Progenitor cell of endocrine pancreas (in vitro differentiated cells): ENCODE data around the gene ERVH48-1. TPM values are rescaled to one million over a fixed set of nuclear protein-coding genes. Genes with fewer than 3 reads are reported as not detected.
A peak's percentile ranks its signal among the peaks of the same experiment; 100 is the strongest.
"Not testable (repeated sequence)": the region's sequence is repeated elsewhere in the genome, so short reads cannot be mapped to it uniquely, and the experiment has no call there.

ENCODE experiments used
- DNase-seq: peaks from one replicate; pipeline ENCODE4 v3.0.0; 2021; ENCODE audit warnings: low spot score; ENCODE audit not compliant: unreplicated experiment
- H3K27ac Mint-ChIP-seq: 2 replicates; pipeline ENCODE4 v1.8.0; 2021; ENCODE audit warnings: mild to moderate bottlenecking, moderate library complexity, mixed read lengths
- H3K27me3 Mint-ChIP-seq: 2 replicates; pipeline ENCODE4 v1.8.0; 2021; ENCODE audit warnings: mixed read lengths
- H3K36me3 Mint-ChIP-seq: 2 replicates; pipeline ENCODE4 v1.8.0; 2022; ENCODE audit warnings: mixed read lengths; ENCODE audit not compliant: insufficient read depth
- H3K4me1 Mint-ChIP-seq: 2 replicates; pipeline ENCODE4 v1.8.0; 2021; ENCODE audit warnings: low read depth, mixed read lengths
- H3K4me3 Mint-ChIP-seq: 2 replicates; pipeline ENCODE4 v1.8.0; 2021; ENCODE audit warnings: low read depth, mild to moderate bottlenecking, moderate library complexity, mixed read lengths
- H3K9me3 Mint-ChIP-seq: 2 replicates; pipeline ENCODE4 v1.8.0; 2021; ENCODE audit warnings: low read depth, mixed read lengths
- total RNA-seq: library from RNA; stranded (reverse); gene quantifications from 2 replicates; pipeline ENCODE4 v1.2.1, GENCODE V29; 2021
- TF ChIP-seq, protein P1 (sequence below): fragments of 200-600 bp; sonication (generic); IDR thresholded peaks from one replicate; pipeline ENCODE4 v1.5.0; 2021; ENCODE audit warnings: antibody characterized with exemption, mild to moderate bottlenecking; ENCODE audit not compliant: unreplicated experiment

ERVH48-1 gene
- total RNA-seq, 1 donor from 2014 or later: 0.91 TPM

DNA sequence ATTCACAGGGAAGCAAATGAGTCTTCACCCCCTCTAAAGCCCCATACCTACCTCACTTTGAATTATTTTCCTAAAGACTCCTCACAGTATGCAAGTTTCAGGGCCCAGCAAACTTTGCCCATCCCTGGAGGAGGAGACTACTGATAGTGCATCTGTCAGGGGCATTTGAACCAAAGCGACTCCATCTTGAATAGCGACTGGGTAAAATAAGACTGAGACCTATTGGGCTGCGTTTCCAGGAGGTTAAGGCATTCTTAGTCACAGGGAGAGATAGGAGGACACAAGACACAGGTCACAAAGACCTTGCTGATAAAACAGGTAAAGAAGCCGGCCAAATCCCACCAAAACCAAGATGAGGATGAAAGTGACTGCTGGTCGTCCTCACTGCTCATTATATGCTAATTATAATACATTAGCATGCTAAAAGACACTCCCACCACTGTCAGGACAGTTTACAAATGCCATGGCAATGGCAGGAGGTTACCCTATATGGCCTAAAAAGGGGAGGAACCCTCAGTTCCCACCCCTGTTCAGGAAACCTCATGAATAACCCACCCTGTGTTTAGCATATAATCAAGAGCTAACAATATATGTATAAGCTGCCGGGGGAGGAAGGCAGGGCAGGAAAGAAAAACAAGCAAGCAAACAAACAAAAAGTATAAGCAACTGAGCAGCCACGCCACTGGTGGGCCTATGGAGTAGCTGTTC, 45.7 kb upstream of the ERVH48-1 start:
- H3K4me3 Mint-ChIP-seq: no peak overlapping the region
- H3K27ac Mint-ChIP-seq: peak overlapping the region; percentile 92
- no peaks in the 10 kb centered on the region for H3K9me3 Mint-ChIP-seq
- DNase-seq: no peak
- no peaks in the 10 kb centered on the region for H3K36me3 Mint-ChIP-seq
- TF ChIP-seq, protein P1, sequence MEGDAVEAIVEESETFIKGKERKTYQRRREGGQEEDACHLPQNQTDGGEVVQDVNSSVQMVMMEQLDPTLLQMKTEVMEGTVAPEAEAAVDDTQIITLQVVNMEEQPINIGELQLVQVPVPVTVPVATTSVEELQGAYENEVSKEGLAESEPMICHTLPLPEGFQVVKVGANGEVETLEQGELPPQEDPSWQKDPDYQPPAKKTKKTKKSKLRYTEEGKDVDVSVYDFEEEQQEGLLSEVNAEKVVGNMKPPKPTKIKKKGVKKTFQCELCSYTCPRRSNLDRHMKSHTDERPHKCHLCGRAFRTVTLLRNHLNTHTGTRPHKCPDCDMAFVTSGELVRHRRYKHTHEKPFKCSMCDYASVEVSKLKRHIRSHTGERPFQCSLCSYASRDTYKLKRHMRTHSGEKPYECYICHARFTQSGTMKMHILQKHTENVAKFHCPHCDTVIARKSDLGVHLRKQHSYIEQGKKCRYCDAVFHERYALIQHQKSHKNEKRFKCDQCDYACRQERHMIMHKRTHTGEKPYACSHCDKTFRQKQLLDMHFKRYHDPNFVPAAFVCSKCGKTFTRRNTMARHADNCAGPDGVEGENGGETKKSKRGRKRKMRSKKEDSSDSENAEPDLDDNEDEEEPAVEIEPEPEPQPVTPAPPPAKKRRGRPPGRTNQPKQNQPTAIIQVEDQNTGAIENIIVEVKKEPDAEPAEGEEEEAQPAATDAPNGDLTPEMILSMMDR: no peak
- H3K4me1 Mint-ChIP-seq: peaks cover 25% of the 10 kb centered on the region
- no peaks in the 10 kb centered on the region for H3K27me3 Mint-ChIP-seq

DNA sequence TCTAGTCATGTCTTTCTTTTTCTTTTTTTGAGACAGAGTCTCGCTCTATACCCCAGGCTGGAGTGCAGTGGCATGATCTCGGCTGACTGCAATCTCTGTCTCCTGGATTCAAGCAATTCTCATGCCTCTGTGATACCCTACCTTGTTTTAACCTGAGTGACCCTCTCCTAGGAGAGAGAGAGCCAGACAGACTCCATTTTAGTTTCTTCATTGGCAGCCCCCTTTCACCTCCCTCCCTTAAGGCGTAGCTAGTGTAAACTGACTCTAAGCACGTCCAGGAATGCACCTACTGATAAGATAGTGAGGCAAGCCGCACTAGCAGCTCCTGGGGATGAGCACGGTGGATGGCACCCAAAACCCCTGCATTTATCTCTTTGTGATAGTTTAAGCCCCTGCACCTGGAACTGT, 43.8 kb upstream of the ERVH48-1 start:
- H3K9me3 Mint-ChIP-seq: no peaks in the 10 kb centered on the region
- H3K36me3 Mint-ChIP-seq: no peaks in the 10 kb centered on the region
- no peaks in the 10 kb centered on the region for H3K27me3 Mint-ChIP-seq
- no peak overlapping the region for H3K4me3 Mint-ChIP-seq
- peaks cover 22% of the 10 kb centered on the region for H3K4me1 Mint-ChIP-seq
- TF ChIP-seq, protein P1: no peak
- peak overlapping the region; percentile 81 for H3K27ac Mint-ChIP-seq
- DNase-seq: no peak

DNA sequence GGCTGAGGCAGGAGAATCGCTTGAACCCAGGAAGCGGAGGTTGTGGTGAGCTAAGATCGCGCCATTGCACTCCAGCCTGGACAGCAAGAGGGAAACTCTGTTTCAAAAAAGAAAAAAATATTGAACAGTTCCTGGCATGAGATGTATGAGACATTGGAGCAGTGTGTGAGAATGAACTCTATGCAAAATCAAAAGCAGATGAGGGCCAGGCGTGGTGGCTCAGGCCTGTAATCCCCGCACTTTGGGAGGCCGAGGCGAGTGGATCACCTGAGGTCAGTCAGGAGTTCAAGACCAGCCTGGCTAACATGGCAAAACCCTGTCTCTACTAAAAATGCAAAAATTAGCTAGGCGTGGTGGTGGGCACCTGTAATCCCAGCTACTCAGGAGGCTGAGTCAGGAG, 42.2 kb upstream of the ERVH48-1 start:
- not testable (repeated sequence) for H3K27ac Mint-ChIP-seq, H3K27me3 Mint-ChIP-seq, H3K4me3 Mint-ChIP-seq, H3K36me3 Mint-ChIP-seq, DNase-seq, H3K9me3 Mint-ChIP-seq
- peaks cover 17% of the 10 kb centered on the region for H3K4me1 Mint-ChIP-seq

DNA sequence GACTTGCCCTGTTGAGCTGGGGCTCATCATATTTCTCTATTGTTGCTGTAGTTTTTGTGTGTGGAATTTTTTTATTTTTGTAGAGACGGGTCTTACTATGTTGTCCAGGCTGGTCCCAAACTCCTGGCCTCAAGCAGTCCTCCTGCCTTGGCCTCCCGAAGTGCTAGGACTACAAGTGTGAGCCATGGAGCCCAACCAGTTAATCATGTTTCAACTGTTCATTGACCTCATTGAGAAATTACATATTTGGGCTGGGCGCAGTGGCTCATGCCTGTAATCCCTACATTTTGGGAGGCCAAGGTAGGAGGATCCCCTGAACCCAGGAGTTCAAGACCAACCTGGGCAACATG, 39.8 kb upstream of the ERVH48-1 start:
- H3K4me1 Mint-ChIP-seq: peaks cover 4% of the 10 kb centered on the region
- DNase-seq: no peak
- no peaks in the 10 kb centered on the region for H3K27me3 Mint-ChIP-seq
- TF ChIP-seq, protein P1: no peak
- H3K27ac Mint-ChIP-seq: no peak overlapping the region
- no peaks in the 10 kb centered on the region for H3K9me3 Mint-ChIP-seq
- no peak overlapping the region for H3K4me3 Mint-ChIP-seq
- no peaks in the 10 kb centered on the region for H3K36me3 Mint-ChIP-seq

DNA sequence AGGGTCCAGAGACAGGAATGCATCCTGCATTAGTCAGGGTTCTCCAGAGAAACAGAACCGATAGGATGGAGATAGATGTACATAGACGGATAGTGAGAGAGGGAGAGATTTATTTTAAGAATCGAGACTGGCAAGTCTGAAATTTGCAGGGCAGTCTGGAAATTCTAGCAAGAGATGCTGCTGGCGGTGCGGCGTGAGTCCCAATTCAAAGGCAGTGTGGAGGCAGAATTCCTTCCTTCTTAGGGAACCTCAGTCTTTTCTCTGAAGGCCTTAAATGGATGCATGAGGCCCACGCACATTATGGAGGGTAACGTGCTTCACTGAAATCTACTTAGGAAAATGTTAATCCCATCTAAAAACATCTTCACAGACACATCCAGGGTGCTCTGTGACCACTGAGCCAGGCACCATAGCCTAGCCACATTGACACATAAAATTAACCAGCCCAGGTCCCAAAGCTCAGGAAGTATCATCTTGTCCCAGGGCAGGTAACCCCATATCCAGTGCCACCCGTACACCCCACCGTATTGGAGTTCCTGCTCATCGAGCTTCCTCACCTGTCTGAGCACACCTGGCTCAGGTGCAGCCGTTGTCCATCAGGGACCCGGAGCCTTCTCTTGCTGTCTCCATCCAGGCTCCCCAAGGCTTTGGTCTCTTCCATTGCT, 39.2 kb upstream of the ERVH48-1 start:
- Mint-ChIP-seq H3K27ac (no peak overlapping the region), H3K9me3 (no peaks in the 10 kb centered on the region), H3K27me3 (no peaks in the 10 kb centered on the region), H3K36me3 (no peaks in the 10 kb centered on the region), H3K4me1 (peaks cover 4% of the 10 kb centered on the region), H3K4me3 (no peak overlapping the region)
- DNase-seq: no peak
- TF ChIP-seq, protein P1: no peak

DNA sequence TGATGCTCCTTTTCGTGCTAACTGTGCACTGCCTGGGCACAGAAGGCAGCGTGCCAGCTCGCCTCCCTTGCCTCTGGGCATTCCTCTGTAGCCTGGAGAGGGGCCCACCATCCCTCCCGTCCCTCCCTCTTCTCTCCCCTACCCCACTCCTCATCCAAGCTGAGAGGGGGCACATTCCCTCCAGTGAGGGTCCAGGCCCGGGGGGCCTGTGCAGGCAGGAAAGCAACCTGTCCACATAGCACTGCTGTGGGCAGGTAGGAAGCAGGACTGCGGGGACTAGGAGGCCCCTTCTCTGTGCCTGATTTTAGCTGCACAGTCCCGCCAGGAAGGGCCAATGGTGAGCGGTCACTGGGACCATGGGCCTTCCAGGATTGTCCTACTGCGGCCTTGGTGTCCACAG, 38.7 kb upstream of the ERVH48-1 start:
- Mint-ChIP-seq H3K27ac (no peak overlapping the region), H3K36me3 (no peaks in the 10 kb centered on the region), H3K4me1 (peaks cover 1% of the 10 kb centered on the region), H3K27me3 (no peaks in the 10 kb centered on the region), H3K4me3 (no peak overlapping the region), H3K9me3 (no peaks in the 10 kb centered on the region)
- TF ChIP-seq, protein P1: no peak
- no peak for DNase-seq
